Tibial artery (tissue), 4 donors: Measurements from ENCODE around the gene MEIS1.

Experiments used
- DNase-seq, 2 donors: peaks; one replicate each; pipeline ENCODE4 v3.0.0-alpha.2; 2019
- H3K27ac ChIP-seq, 2 donors: fragments of 200-600 bp; sonication (generic) in 1 of 2; 1 replicate in 1 of 2; 2 replicates in 1 of 2; pipeline ENCODE4 v1.5.1; 2018 to 2019; ENCODE audit warnings: mild to moderate bottlenecking in 1 of 2
- H3K27me3 ChIP-seq, 2 donors: fragments of 200-600 bp; sonication (generic) in 1 of 2; one replicate each; pipeline versions ENCODE4 v1.5.1 to v1.6.0; 2016 to 2019
- H3K36me3 ChIP-seq, 3 donors: fragments of 200-600 bp; sonication (generic) in 2 of 3; one replicate each; pipeline ENCODE4 v1.5.1; 2016 to 2019; ENCODE audit warnings: mild to moderate bottlenecking in 2 of 3
- H3K4me1 ChIP-seq, 4 donors: fragments of 200-600 bp; sonication (generic) in 2 of 4; 1 replicate in 3 of 4; 2 replicates in 1 of 4; pipeline ENCODE4 v1.5.1; 2016 to 2019
- H3K4me3 ChIP-seq, 2 donors: fragments of 200-600 bp; sonication (generic) in 1 of 2; 1 replicate in 1 of 2; 2 replicates in 1 of 2; pipeline ENCODE4 v1.5.1; 2018 to 2019; ENCODE audit warnings: mild to moderate bottlenecking in 2 of 2
- H3K9me3 ChIP-seq, 3 donors: fragments of 200-600 bp; sonication (generic) in 1 of 3; one replicate each; pipeline ENCODE4 v1.5.1; 2016 to 2019
- CTCF ChIP-seq, 2 experiments: fragments of 200-600 bp in 1 of 2; fragments of 450-650 bp in 1 of 2; IDR thresholded peaks; one replicate each; pipeline ENCODE4 v1.5.1; 2017 to 2019; ENCODE audit warnings: antibody characterized with exemption in 2 of 2, mild to moderate bottlenecking in 1 of 2, moderate library complexity in 1 of 2
- intact Hi-C: fragments of 100-400 bp; cut with DNase I; formaldehyde crosslinking; loops from one replicate; pipeline ENCODE4 v1.15.0; 2023; ENCODE audit warnings: low total_unique reads

Gene MEIS1

GRCh38 chr2:66506265-66506664 lies 71.3 kb downstream of the MEIS1 start:
- H3K27ac ChIP-seq, result no peak overlapping the region
- H3K4me1 ChIP-seq, result peaks cover 0 to 28% (median 12%) of the 10 kb centered on the region in 4 donors
- TF ChIP-seq CTCF (IDR thresholded peaks at IDR 0.05), result no peak
- H3K27me3 ChIP-seq, result no peaks in the 10 kb centered on the region
- DNase-seq, result no peak
- intact Hi-C loops, result no loop called here
- no peaks in the 10 kb centered on the region for H3K9me3 ChIP-seq
- no peaks in the 10 kb centered on the region for H3K36me3 ChIP-seq
- H3K4me3 ChIP-seq, result no peak overlapping the region

DNA sequence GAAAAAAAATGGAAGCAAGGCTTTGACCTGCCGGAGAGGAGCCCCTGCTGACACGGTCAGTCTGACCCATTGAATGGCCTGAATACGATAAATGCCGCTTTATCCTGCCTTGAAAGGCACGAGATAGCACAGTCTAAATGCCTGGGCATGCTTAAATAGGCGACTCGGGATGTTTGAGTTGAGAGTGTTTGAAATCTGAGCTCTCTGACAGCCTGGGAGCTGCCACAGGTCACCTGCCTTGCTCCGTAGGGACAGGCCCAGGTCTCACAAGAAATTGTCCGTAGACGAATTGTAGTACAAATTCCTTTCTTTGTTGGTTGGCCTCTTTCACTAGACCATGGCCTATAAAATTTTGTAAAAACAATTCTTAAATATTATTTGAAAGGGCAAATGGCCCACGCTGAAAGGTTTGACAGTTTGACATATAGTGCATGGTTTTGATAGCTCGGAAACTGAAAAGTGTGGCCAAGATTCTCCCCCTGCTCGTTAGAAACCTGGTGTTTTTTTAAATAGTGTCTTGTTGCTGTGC lies 72.8 kb downstream of the MEIS1 start:
- Histone ChIP-seq H3K27ac (no peak overlapping the region), H3K4me3 (no peak overlapping the region)

DNA sequence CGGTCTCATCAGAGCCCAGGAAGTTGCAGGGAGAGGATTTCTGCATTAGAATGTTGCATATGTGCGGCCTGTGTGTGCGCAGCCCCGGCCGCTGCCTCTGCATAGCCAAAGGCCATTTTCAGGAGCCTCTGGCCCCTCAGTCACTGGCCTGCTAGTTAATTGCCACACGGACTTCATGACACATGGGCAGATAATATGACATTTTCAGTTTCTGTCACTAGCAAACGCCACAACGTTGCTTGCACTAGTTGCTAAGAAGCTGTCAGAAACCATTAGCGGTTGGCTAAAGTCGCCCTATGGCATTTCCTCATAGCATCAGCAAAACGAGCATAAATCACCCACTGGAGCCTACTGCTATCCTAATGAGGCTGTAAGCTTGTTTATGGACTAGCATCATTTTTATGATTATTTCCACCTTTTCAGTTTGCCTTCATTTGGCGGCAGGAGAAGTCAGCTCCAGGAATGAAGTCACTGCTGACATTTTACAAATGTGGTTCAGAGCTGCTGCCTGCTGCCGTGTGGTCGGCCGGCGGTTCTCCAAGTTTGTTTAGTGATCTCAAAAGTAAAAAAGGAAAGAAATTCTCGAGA lies 73.7 kb downstream of the MEIS1 start:
- Histone ChIP-seq H3K9me3 (no peaks in the 10 kb centered on the region), H3K4me3 (peak overlapping the region in 1 of 2 donors; percentile 11), H3K4me1 (peaks cover 0 to 32% (median 12%) of the 10 kb centered on the region in 4 donors), H3K27ac (no peak overlapping the region), H3K36me3 (no peaks in the 10 kb centered on the region), H3K27me3 (no peaks in the 10 kb centered on the region)
- TF ChIP-seq CTCF (IDR thresholded peaks at IDR 0.05), result no peak
- intact Hi-C loops, result no loop called here
- DNase-seq, result no peak

More for the DNA sequence above, 72.8 kb downstream of the MEIS1 start:
- no peak for TF ChIP-seq CTCF (IDR thresholded peaks at IDR 0.05)
- Histone ChIP-seq H3K9me3 (no peaks in the 10 kb centered on the region), H3K36me3 (no peaks in the 10 kb centered on the region), H3K27me3 (no peaks in the 10 kb centered on the region), H3K4me1 (peaks cover 0 to 31% (median 12%) of the 10 kb centered on the region in 4 donors)
- DNase-seq, result no peak
- intact Hi-C loops, result no loop called here

DNA sequence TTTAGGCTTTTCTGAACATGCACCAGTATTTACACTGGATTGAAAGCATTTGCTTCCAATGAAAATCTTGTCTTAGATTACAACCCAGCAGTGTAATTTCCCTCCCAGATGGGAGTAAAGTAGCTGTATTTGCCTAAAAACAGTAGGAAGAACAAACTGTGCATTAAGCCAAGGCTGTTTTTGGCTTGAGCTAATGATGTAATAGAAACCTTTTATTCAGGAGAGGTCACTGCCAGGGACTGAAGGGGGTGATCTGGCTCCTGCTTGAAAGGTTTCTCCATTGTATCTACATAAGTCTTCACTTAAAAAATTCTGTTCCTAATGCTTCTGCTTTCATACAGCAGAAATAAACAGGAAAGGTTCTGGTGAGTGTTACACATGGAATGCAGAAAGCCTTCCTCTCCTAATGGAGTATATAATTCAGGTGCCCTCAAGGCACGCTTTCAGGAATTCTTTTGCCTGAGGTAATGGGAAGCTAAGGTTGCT lies 74.4 kb downstream of the MEIS1 start:
- H3K27ac ChIP-seq, result no peak overlapping the region

DNA sequence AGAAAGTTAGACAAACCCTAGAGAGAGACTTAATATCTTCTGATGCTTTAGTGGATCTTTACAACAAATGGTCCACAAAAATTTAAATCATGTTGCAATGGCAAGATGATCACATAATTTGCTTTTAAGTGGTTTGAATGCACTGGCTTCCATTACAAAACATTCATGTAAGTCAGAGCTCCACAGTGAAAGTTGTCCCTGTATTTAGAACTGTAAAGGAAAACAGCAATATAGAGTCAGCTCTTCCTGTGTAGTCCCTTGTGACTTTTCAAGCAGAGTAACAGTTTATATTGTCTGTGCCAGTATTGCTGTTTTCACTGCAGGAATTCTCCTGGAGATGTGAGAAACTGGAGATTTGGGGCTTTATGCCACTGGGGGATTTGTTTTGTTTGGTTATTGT lies 77.7 kb downstream of the MEIS1 start:
- no peak for TF ChIP-seq CTCF (IDR thresholded peaks at IDR 0.05)
- no peaks in the 10 kb centered on the region for H3K27me3 ChIP-seq
- intact Hi-C loops, result no loop called here
- no peak for DNase-seq
- H3K9me3 ChIP-seq, result no peaks in the 10 kb centered on the region
- no peaks in the 10 kb centered on the region for H3K36me3 ChIP-seq
- H3K27ac ChIP-seq, result no peak overlapping the region
- H3K4me1 ChIP-seq, result peaks cover 0 to 25% (median 11%) of the 10 kb centered on the region in 4 donors
- no peak overlapping the region for H3K4me3 ChIP-seq

More for the DNA sequence above, 74.4 kb downstream of the MEIS1 start:
- Histone ChIP-seq H3K27me3 (no peaks in the 10 kb centered on the region), H3K9me3 (no peaks in the 10 kb centered on the region), H3K4me1 (peaks cover 0 to 32% (median 12%) of the 10 kb centered on the region in 4 donors), H3K4me3 (no peak overlapping the region), H3K36me3 (no peaks in the 10 kb centered on the region)
- DNase-seq, result no peak
- no peak for TF ChIP-seq CTCF (IDR thresholded peaks at IDR 0.05)
- intact Hi-C loops, result no loop called here
